GM19468 (cell line): ENCODE results near the gene PTPA.

Source experiments
- ATAC-seq: cut with Tn5 transposase; IDR thresholded peaks from one replicate; pipeline ENCODE4 v1.9.1; 2021; ENCODE audit warnings: mild to moderate bottlenecking, moderate library complexity, moderate number of reproducible peaks; ENCODE audit not compliant: unreplicated experiment; ENCODE audit errors: extremely low read depth

Gene PTPA

GRCh38 chr9:129133082-129133481 is 21.9 kb downstream of the PTPA start:
- no peak for ATAC-seq

GRCh38 chr9:129135476-129135875 is 24.3 kb downstream of the PTPA start:
- ATAC-seq, result no peak

DNA sequence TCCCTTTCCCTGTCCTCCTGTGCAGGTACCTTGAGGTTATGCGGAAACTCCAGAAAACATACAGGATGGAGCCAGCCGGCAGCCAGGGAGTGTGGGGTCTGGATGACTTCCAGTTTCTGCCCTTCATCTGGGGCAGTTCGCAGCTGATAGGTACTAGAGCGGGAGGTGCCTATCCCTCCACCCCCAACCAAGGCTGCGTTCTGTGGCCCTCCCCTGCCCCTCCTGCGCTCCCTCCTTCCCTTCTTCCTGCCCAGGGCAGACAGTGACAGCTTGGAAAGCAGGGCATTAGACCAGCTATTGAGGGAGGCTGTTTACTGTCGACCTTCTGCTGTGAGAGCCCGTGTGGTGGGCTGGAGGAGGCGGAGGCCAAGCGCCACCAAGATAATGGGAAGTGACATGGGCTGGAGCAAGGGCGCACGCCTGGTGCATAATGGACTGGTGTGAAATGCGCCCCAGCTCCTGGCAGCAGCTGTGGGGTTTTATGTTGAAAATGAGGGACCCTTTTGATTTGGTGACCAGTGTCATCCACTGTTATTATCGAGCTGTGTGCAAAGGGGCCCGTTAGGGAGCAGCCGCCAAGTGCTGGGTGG is 25.3 kb downstream of the PTPA start:
- no peak for ATAC-seq

GRCh38 chr9:129137292-129138143 is 26.3 kb downstream of the PTPA start:
- no peak for ATAC-seq

DNA sequence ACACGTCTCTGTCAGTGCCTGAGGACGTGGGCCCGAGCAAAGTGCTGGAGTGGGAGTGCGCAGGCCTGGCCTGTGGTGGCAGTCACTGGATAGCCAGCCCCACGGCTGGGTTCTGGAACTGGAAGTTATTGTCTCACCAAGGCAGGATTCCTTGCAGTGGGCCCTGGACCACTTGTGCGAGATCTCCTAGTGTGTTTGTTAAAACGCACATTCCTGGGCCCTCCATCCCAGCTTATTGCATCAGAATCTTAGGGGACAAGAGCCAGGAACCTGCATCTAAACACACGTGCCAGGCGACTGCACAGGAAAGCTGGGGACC is 26.9 kb downstream of the PTPA start:
- no peak for ATAC-seq

- no peak for ATAC-seq
Measured at GRCh38 chr9:129138476-129139232, 27.4 kb downstream of the PTPA start.

DNA sequence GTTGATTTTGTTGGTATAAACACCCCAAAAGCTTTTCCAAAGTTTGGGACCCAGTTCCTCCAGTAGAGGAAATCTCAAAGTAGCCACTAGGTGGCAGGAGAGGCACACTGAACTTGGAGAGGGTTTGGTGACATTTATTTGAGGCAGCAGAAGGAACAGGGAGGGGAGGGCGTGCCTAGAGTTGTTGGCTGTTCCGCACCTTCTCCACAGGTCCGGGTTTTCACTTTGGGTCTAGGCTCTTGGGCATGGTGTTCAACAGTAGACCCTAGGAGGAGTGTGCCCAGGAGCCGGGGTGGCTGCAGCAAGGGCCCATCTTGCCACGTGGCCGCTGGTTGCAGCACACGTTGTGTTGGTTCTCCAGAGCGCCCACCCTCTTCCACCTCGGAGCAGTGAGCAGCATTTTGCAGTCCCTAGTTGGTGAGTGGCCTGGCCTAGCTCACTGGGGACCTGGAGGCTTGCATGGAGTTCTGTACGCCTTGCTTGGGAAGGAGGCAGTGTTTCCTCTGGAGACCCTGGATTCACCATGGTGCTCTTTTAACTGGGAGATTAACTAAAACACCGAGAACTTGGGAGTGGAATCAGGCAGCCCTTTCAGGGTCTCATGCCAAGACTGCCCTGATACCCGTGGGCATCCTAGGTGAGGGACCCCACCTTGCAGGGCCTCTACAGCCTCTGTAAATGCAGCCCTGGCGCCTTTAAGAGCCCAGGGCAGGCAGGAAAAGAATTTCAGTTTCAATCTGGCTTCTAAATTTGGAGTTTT is 28.2 kb downstream of the PTPA start:
- no peak for ATAC-seq

GRCh38 chr9:129139993-129140396 is 28.8 kb downstream of the PTPA start:
- ATAC-seq, result peak; percentile 41

DNA sequence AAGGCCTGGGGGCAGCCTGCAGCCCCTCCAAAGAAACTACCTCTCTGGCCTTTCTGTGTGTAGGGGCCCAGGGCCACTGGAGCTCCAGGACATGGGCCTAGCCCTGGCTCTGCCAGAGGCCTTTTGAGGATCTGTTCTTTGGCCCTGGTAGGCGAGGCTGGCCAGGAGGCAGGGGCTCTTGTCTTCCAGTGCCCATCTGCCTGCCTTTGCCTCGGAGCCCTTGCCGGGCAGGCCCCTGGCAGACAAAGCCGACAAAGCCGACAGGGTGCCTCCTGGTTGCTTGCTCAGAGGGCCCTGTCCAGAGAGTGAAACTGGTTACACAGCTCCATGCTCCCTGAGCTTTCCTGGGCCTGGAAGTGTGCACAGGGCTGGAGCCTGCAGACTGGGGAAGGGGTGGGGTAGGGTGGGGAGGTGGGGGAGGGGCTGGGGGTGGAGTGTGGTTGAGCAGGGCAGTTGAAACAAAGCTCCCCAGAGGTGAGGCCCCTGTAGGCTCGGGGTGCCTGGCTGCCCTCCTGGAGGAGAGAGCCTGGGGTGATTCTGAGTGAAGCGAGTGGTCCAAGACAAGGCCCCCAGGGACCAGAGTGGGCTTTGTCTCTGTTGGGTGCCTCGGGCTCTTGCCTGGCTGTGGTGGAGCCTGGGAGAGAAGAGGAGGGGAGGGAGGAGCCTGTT is 29.3 kb downstream of the PTPA start:
- no peak for ATAC-seq

- ATAC-seq, result no peak
Measured at GRCh38 chr9:129141066-129142041, 30.1 kb downstream of the PTPA start.

GRCh38 chr9:129142138-129142935 is 31.1 kb downstream of the PTPA start:
- ATAC-seq, result no peak

DNA sequence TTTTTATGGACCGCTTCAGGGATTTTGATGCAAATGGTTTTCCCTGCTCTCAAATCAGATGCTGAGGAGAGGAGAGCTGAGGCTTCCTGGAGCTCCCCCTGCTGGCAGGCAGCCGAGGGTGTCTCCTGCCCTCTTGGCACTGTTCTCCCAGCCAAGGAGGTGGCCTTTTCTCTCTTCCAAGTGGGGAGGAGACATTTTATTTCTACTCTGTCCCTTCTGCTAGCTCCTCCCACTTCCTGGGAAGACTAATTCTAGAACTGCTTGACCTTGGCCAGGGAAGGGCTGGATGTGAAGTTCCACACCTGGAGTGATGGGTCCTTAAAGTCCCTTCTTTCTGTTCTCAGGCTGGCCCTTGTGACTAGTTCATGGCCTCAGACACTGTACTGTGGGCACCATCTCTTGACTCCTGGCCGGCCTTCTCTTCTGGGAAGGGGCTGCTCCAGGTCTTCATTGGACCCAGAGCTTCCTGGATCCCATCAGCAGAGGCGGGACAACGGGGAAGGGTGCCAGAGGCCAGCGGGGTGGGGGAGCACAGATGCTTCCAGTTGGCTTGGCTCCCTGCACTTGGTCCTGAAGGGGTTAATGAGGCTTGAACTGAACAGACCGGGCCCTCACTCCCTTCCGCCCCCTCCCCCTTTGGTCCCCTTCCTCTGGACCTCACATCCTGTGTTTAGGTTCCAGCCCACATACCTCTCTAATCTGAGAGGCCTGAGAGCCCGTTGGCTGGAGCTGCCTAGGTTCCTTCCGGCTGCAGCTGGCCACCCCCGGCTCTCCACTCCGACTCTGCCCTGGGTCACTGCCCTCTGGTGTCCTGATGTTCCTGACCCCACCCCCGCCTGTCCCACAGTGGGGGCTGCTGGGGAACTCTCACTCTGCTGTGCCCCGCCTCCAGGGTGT is 32.1 kb downstream of the PTPA start:
- ATAC-seq, result no peak

GRCh38 chr9:129145316-129145715 is 34.1 kb downstream of the PTPA start:
- ATAC-seq, result no peak

- ATAC-seq, result no peak
Measured at GRCh38 chr9:129145841-129146292, 34.7 kb downstream of the PTPA start.

- ATAC-seq, result no peak
Measured at GRCh38 chr9:129146441-129146941, 35.3 kb downstream of the PTPA start.

- no peak for ATAC-seq
Measured at GRCh38 chr9:129148463-129149204, 37.4 kb downstream of the PTPA start.
